Spleen (tissue), 11 donors: ENCODE data around the gene MMAB. TPM values are rescaled to one million over a fixed set of nuclear protein-coding genes. Genes with fewer than 3 reads are reported as not detected.

Experiments
- DNase-seq: peaks from one replicate; pipeline ENCODE4 v3.0.0-alpha.2; 2020
- H3K27ac ChIP-seq, 8 donors: fragments of 200-600 bp; sonication (generic) in 7 of 8; 1 replicate in 4 of 8; 2 replicates in 4 of 8; pipeline versions ENCODE4 v1.5.0 to v1.8.0; 2016 to 2021; ENCODE audit warnings: inconsistent platforms in 4 of 8, mild to moderate bottlenecking in 4 of 8, moderate library complexity in 1 of 8
- H3K27me3 ChIP-seq, 7 donors: fragments of 200-600 bp; sonication (generic) in 6 of 7; replicated peaks in 1 of 7; 1 replicate in 4 of 7; 2 replicates in 3 of 7; pipeline versions ENCODE4 v1.5.0 to v1.8.0; 2016 to 2021; ENCODE audit warnings: inconsistent platforms in 3 of 7, mild to moderate bottlenecking in 1 of 7
- H3K36me3 ChIP-seq, 6 donors: fragments of 200-600 bp; sonication (generic) in 5 of 6; 1 replicate in 4 of 6; 2 replicates in 2 of 6; pipeline versions ENCODE4 v1.5.0 to v1.8.0; 2016 to 2021; ENCODE audit warnings: inconsistent platforms in 2 of 6
- H3K4me1 ChIP-seq, 6 donors: fragments of 200-600 bp; sonication (generic) in 5 of 6; 1 replicate in 3 of 6; 2 replicates in 3 of 6; pipeline versions ENCODE4 v1.5.0 to v1.8.0; 2016 to 2021; ENCODE audit warnings: inconsistent platforms in 3 of 6
- H3K4me3 ChIP-seq, 8 donors: fragments of 200-600 bp; sonication (generic) in 7 of 8; 1 replicate in 4 of 8; 2 replicates in 4 of 8; pipeline versions ENCODE4 v1.5.0 to v1.8.0; 2016 to 2021; ENCODE audit warnings: inconsistent platforms in 4 of 8, mild to moderate bottlenecking in 4 of 8, moderate library complexity in 2 of 8
- H3K9me3 ChIP-seq, 8 donors: fragments of 200-600 bp; sonication (generic) in 7 of 8; 1 replicate in 4 of 8; 2 replicates in 4 of 8; pipeline versions ENCODE4 v1.5.0 to v1.8.0; 2016 to 2021; ENCODE audit warnings: inconsistent platforms in 4 of 8
- POLR2A ChIP-seq, 3 donors: fragments of 450-650 bp; IDR thresholded peaks; one replicate each; pipeline ENCODE4 v1.5.1; 2017; ENCODE audit warnings: antibody characterized with exemption in 3 of 3, mild to moderate bottlenecking in 1 of 3
- POLR2AphosphoS5 ChIP-seq, 3 donors: sonication (generic); formaldehyde crosslinking; IDR thresholded peaks; one replicate each; pipeline ENCODE4 v1.5.1; 2017; ENCODE audit warnings: antibody characterized with exemption in 3 of 3
- WGBS, 5 donors: extraction: QIAGEN DNeasy Blood & Tissue Kit in 3 of 5; methylation state at CpG; one replicate each; pipeline versions ENCODE4 v1.1.5 to v1.1.7; 2013 to 2018; 5-methylcytosine and 5-hydroxymethylcytosine counted together
- intact Hi-C: fragments of 100-400 bp; cut with DNase I; formaldehyde crosslinking; loops from one replicate; pipeline ENCODE4 v1.15.0; 2023; ENCODE audit warnings: low total_unique reads
- polyA plus RNA-seq, 3 donors: library from polyadenylated mRNA; stranded (reverse); fragments of 200-250 nt; gene quantifications; one replicate each; pipeline ENCODE4 v1.2.1, GENCODE V29; 2013
- total RNA-seq, 7 donors: library from RNA; depleted of rRNA in 3 of 7; stranded (reverse); fragments of >200 nt in 3 of 7; fragmentation: NEBNext Ultra II Directional in 4 of 7; extraction: Animal tissue kit (Norgen Biotek cat#: 25700) in 4 of 7; gene quantifications; one replicate each; pipeline versions ENCODE4 v1.1.0 to v1.2.1, GENCODE V29; 2016 to 2021
- TF ChIP-seq, protein P1 (sequence below), 11 experiments: fragments of 200-600 bp in 7 of 11; fragments of 450-650 bp in 4 of 11; sonication (generic) in 4 of 11; IDR thresholded peaks in 8 of 11; conservative IDR thresholded peaks in 3 of 11; 1 replicate in 7 of 11; 2 replicates in 4 of 11; pipeline versions ENCODE4 v1.4.0 to v1.8.0; 2016 to 2021; ENCODE audit warnings: antibody characterized with exemption in 11 of 11, inconsistent platforms in 4 of 11, mild to moderate bottlenecking in 1 of 11
- donor health status: healthy with polysubstance abuse.
- donor health status: DM: no; HTN: no; CAD: no; lungs with moderate emphysema.
- donor health status: DM: no; HTN: no; CAD: no.
- donor health status: Bipolar disorder and iron deficiency.
- donor health status: healthy.
- donor health status: DM: no; HTN: no; CAD: no.
- donor health status: DM: yes; HTN: yes; CAD: no.

MMAB gene
- total and polyA plus RNA-seq, 10 donors, result 14.5 to 41.7 (median 20.3) TPM

DNA sequence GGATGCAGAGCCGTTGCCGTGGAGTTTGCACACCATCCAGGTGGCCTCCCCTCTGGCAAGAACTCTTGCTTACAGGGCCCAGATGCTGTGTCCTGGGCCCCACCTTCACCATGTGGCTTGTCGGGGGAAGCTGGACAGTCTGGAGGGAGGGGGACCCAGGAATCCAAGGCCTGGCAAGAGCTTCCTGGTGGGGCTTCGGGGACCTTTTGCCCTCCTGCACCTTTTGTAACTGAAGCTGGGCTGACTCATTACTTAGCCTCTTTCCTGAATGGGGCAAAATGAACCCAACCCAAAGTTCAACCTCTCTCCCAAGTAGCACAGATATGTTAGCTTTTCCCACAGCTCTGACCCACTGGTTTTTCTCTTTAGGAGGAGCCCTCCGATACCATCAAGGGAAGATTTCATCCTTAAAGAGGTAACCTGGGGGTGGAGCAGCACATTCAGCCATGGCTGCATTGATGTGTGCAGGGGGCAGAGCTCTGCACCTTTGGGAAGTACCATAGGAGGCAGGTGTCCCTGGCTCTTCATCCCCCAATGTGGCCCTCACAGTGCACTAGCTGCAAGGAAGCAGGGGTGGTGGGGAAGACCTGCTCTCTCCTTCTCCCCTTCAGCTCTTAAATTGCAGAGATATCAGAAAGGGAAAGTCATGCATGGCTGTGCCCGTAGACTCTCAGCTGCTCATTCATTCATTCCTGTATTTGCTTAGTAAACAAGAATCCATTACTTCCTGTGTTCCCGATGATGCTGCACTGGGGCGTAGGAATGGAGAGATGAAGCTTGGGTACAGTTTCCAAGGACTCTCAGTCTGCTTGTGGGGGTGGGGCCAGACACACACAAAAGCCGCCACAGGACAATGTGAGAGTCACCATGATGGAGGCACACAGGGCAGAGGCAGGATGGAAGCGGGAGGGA, 13.3 kb upstream of the MMAB start:
- Histone ChIP-seq H3K4me3 (no peak overlapping the region), H3K36me3 (peaks cover 0 to 94% (median 40%) of the 10 kb centered on the region in 6 donors), H3K4me1 (no peaks in the 10 kb centered on the region), H3K27me3 (no peaks in the 10 kb centered on the region), H3K27ac (no peak overlapping the region), H3K9me3 (no peaks in the 10 kb centered on the region)
- no peak for TF ChIP-seq POLR2AphosphoS5 (IDR thresholded peaks at IDR 0.05)
- TF ChIP-seq POLR2A (IDR thresholded peaks at IDR 0.05), result no peak
- no peak for DNase-seq
- intact Hi-C loops, result no loop called here
- WGBS, 5 donors, result 92 to 99% (median 94%) methylated on average over 8 to 10 of the region's 10 CpGs

DNA sequence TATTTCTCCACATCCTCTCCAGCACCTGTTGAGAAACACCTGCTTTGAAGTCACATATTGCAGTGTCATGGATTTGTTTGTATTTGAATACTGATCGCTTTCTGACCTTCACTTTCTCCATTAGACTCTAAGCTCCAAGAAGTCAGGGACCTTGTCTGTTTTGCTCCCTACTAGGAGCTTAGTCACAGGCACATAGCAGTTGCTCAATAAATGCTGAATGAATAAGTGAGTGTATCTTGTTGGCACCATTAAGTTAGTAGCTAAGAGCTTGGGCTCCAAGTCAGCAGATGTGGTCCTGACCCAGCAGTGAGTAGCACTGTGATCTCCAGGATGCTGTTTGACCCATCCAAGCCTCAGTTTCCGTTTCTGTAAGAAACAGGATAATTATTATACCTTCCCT, 10.4 kb upstream of the MMAB start:
- 83 to 96% (median 93%) methylated on average over 2 of the region's 2 CpGs for WGBS, 5 donors
- Histone ChIP-seq H3K4me3 (no peak overlapping the region), H3K4me1 (no peaks in the 10 kb centered on the region), H3K27me3 (no peaks in the 10 kb centered on the region), H3K9me3 (no peaks in the 10 kb centered on the region), H3K36me3 (peaks cover 0 to 95% (median 63%) of the 10 kb centered on the region in 6 donors), H3K27ac (no peak overlapping the region)
- DNase-seq, result no peak
- intact Hi-C loops, result no loop called here
- TF ChIP-seq, protein P1, sequence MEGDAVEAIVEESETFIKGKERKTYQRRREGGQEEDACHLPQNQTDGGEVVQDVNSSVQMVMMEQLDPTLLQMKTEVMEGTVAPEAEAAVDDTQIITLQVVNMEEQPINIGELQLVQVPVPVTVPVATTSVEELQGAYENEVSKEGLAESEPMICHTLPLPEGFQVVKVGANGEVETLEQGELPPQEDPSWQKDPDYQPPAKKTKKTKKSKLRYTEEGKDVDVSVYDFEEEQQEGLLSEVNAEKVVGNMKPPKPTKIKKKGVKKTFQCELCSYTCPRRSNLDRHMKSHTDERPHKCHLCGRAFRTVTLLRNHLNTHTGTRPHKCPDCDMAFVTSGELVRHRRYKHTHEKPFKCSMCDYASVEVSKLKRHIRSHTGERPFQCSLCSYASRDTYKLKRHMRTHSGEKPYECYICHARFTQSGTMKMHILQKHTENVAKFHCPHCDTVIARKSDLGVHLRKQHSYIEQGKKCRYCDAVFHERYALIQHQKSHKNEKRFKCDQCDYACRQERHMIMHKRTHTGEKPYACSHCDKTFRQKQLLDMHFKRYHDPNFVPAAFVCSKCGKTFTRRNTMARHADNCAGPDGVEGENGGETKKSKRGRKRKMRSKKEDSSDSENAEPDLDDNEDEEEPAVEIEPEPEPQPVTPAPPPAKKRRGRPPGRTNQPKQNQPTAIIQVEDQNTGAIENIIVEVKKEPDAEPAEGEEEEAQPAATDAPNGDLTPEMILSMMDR (IDR thresholded peaks at IDR 0.05 in 8 of 11, conservative IDR thresholded peaks at IDR 0.05 in 3 of 11), result no peak
- TF ChIP-seq POLR2AphosphoS5 (IDR thresholded peaks at IDR 0.05) (no peak), POLR2A (IDR thresholded peaks at IDR 0.05) (no peak)

DNA sequence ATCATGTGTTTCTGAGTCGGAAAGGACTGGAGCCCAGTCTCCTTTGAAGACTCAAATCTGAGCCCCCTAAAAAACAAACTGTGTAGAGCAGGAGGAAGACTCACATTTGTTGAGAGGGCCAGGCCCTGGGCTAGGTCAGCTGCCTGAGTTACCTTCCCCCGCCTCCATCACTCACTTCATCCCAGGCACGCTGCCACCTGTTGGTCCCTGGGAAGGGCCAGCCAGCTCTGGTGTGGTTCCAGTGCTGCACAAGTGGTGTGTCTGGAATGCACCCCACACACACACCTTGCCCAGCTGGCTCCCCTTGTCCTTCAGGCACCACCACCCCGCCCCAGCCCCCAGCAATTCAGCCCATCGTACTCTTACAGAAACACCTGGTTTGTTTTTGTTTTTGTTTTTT, 9.3 kb upstream of the MMAB start:
- no peak overlapping the region for H3K27ac ChIP-seq
- no peaks in the 10 kb centered on the region for H3K4me1 ChIP-seq
- 92 to 99% (median 96%) methylated on average over 5 of the region's 5 CpGs for WGBS, 5 donors
- TF ChIP-seq POLR2AphosphoS5 (IDR thresholded peaks at IDR 0.05), result no peak
- TF ChIP-seq, protein P1 (IDR thresholded peaks at IDR 0.05 in 8 of 11, conservative IDR thresholded peaks at IDR 0.05 in 3 of 11), result no peak
- DNase-seq, result no peak
- H3K9me3 ChIP-seq, result no peaks in the 10 kb centered on the region
- H3K27me3 ChIP-seq, result no peaks in the 10 kb centered on the region
- no peak overlapping the region for H3K4me3 ChIP-seq
- peaks cover 0 to 95% (median 63%) of the 10 kb centered on the region in 6 donors for H3K36me3 ChIP-seq
- intact Hi-C loops, result no loop called here

DNA sequence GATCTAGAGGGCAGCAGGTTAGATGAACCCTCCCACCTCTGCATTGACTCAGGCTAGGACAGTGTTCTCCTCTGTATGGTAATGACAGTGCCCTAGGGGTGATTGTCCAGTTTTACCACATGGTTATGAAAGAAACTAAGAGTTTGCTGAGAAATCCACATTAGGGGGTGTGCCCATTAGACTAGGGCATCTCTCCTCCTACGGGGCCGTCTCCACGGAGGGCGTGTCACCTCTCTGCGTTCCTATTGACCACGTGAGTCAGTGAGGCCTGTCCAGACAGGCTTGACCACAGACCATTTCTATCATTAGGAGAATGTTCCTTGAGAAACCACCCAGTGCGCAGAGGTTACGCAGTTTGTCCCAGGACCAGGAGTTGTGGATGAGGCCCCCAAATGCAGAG, 8.6 kb upstream of the MMAB start:
- intact Hi-C loops, result no loop called here
- WGBS, 5 donors, result 89 to 94% (median 93%) methylated on average over 8 of the region's 8 CpGs
- TF ChIP-seq, protein P1 (IDR thresholded peaks at IDR 0.05 in 8 of 11, conservative IDR thresholded peaks at IDR 0.05 in 3 of 11), result no peak
- TF ChIP-seq POLR2AphosphoS5 (IDR thresholded peaks at IDR 0.05) (no peak), POLR2A (IDR thresholded peaks at IDR 0.05) (no peak)
- Histone ChIP-seq H3K4me3 (no peak overlapping the region), H3K9me3 (no peaks in the 10 kb centered on the region), H3K27ac (no peak overlapping the region), H3K27me3 (no peaks in the 10 kb centered on the region), H3K36me3 (peaks cover 0 to 95% (median 63%) of the 10 kb centered on the region in 6 donors), H3K4me1 (no peaks in the 10 kb centered on the region)
- DNase-seq, result no peak
